Putamen (tissue), 1 donor: ENCODE measurements around the gene MC1R.
A peak's percentile ranks its signal among the peaks of the same experiment; 100 is the strongest.

Experiments
- DNase-seq: peaks from one replicate; pipeline ENCODE4 v3.0.0-alpha.2; 2016; ENCODE audit warnings: low spot score

MC1R gene

GRCh38 chr16:89897204-89897603 is 21.5 kb upstream of the MC1R start:
- DNase-seq: no peak

- DNase-seq: no peak
Measured at GRCh38 chr16:89898201-89898967, 20.3 kb upstream of the MC1R start.

GRCh38 chr16:89899879-89900481 is 18.7 kb upstream of the MC1R start:
- peak; percentile 64 for DNase-seq

- no peak for DNase-seq
Measured at GRCh38 chr16:89900885-89901284, 17.8 kb upstream of the MC1R start.

GRCh38 chr16:89902980-89903379 is 15.7 kb upstream of the MC1R start:
- DNase-seq: no peak

GRCh38 chr16:89903908-89904515 is 14.7 kb upstream of the MC1R start:
- no peak for DNase-seq

- DNase-seq: no peak
Measured at GRCh38 chr16:89904606-89905510, 13.8 kb upstream of the MC1R start.

- no peak for DNase-seq
Measured at GRCh38 chr16:89905511-89906139, 13.0 kb upstream of the MC1R start.

- DNase-seq: no peak
Measured at GRCh38 chr16:89906140-89907025, 12.3 kb upstream of the MC1R start.

- DNase-seq: no peak
Measured at GRCh38 chr16:89907055-89907814, 11.4 kb upstream of the MC1R start.

- DNase-seq: no peak
Measured at GRCh38 chr16:89908236-89908635, 10.4 kb upstream of the MC1R start.

GRCh38 chr16:89909777-89910716 is 8.6 kb upstream of the MC1R start:
- peak; percentile 71 for DNase-seq

GRCh38 chr16:89910717-89911354 is 7.8 kb upstream of the MC1R start:
- DNase-seq: no peak

- DNase-seq: no peak
Measured at GRCh38 chr16:89911375-89911774, 7.3 kb upstream of the MC1R start.

- DNase-seq: no peak
Measured at GRCh38 chr16:89912143-89912542, 6.5 kb upstream of the MC1R start.

GRCh38 chr16:89912627-89913026 is 6.0 kb upstream of the MC1R start:
- no peak for DNase-seq

GRCh38 chr16:89913408-89914387 is 5.0 kb upstream of the MC1R start:
- DNase-seq: no peak
